Eye (tissue), 1 donor: ENCODE data around the gene C1RL.

Experiments
- DNase-seq: peaks from one replicate; pipeline ENCODE4 v3.0.0-alpha.2; 2015

Gene C1RL

DNA sequence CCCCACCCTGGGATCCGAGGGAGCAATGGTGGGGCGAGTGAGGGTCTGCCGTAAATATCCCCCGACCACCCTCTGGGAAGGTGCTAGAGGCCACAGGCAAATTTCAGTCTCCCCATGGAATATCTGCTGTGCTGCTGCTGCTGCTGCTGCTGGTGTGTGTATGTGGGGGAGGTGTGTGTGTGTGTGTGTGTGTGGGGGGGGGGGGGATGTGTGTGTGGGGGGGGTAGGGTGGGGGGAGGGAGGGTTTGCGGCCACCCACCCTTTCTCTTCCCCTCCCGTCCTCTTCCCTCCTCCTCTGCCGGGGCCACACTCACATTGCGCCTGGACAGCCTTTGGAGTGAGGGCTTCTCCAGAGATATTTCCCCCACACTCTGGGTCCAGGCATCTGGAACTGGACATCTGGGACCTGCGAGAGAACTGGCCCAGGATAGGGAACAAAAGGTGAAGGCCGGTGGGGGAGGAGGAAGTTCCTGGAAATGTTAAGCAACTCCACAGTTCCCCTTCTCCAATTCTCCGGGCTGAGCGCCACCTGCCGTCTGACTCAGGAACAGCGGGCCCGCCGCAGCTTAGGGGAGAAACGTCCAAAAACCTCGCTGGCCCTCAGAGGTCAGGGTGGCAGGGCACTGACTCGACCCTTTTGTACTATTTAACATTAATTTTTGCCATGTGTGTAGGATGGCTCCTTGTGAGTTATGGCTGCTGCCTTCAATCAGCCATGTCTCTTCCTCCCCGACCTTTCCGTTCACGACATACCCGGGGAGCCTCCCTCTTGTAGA is at the start of gene C1RL:
C1RL (minus strand) TSS at position 419 of the 776 bp plus-strand sequence; CDS start at position 385, 34 bp downstream.
- DNase-seq = peak; percentile 93

GRCh38 chr12:7157391-7157790 is 48.4 kb upstream of the C1RL start:
- DNase-seq = no peak

- DNase-seq = no peak
Measured at GRCh38 chr12:7156259-7157197, 47.5 kb upstream of the C1RL start.

- DNase-seq = no peak
Measured at GRCh38 chr12:7155471-7156034, 46.5 kb upstream of the C1RL start.

DNA sequence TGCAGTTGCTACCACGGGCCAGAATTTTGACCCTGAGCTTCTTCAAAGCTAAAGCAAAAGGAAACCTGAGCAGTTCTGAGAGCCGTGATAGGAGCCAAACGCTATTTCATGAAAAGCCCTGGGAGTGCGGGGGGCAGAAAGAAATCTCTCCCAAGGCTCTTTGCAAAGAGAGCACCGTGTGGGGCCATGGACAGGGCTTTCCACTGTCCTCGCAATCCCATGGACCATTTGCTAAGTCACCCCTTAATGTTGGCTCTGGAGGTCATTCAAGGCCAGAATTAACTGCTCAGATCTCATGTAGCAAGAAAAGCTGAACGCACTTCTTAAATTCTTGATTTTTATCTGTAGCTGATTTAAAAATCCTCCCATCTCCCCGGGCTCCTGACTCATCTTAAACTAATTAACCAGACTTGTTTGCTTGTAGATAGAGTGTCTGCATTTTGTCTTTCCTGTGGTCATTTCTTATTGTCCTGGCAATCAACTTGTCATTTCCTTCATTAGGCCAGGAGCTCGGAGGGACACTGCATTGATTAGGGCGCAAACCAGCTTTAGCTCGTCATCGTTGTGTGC is 46.0 kb upstream of the C1RL start:
- DNase-seq = no peak

GRCh38 chr12:7154042-7154441 is 45.0 kb upstream of the C1RL start:
- no peak for DNase-seq

GRCh38 chr12:7152818-7153217 is 43.8 kb upstream of the C1RL start:
- no peak for DNase-seq

DNA sequence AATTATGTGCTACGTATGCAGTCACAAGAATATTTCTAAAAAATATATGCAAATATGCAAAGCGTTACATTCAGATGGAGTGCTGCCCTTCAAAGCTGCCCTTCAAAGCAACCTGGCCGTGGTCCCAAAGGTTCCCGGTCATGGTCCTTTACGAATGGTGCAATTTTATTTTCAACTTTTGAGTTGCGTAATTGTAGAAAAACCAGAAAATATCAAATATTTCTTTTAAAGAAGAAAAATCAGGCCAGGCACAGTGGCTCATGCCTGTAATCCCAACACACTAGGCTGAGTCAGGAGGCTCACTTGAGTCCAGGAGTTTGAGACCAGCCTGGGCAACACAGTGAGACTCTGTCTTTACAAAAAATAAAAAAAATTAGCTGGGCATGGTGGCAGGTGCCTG is 42.5 kb upstream of the C1RL start:
- DNase-seq = no peak

- no peak for DNase-seq
Measured at GRCh38 chr12:7150841-7151240, 41.8 kb upstream of the C1RL start.

- DNase-seq = no peak
Measured at GRCh38 chr12:7150356-7150755, 41.3 kb upstream of the C1RL start.

GRCh38 chr12:7146906-7147305 is 37.9 kb upstream of the C1RL start:
- no peak for DNase-seq

DNA sequence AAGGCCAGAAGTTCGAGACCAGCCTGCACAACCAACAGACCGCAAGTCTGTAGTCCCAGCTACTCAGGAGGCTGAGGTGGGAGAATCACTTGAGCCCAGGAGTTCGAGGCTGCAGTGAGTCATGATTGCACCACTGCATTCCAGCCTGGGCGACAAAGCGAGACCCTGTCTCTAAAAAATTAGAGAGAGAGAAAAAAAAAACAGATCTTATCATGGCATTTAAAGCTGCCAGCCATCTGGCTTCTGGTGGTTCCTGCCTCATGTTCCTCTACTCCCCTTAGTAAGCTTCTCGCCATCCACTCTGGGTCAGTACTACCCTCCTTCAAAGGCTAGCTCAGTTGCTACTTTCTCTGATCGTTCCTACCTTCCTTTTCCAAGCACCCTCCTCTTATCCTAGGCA is 37.2 kb upstream of the C1RL start:
- DNase-seq = no peak

- DNase-seq = no peak
Measured at GRCh38 chr12:7145671-7146070, 36.7 kb upstream of the C1RL start.

DNA sequence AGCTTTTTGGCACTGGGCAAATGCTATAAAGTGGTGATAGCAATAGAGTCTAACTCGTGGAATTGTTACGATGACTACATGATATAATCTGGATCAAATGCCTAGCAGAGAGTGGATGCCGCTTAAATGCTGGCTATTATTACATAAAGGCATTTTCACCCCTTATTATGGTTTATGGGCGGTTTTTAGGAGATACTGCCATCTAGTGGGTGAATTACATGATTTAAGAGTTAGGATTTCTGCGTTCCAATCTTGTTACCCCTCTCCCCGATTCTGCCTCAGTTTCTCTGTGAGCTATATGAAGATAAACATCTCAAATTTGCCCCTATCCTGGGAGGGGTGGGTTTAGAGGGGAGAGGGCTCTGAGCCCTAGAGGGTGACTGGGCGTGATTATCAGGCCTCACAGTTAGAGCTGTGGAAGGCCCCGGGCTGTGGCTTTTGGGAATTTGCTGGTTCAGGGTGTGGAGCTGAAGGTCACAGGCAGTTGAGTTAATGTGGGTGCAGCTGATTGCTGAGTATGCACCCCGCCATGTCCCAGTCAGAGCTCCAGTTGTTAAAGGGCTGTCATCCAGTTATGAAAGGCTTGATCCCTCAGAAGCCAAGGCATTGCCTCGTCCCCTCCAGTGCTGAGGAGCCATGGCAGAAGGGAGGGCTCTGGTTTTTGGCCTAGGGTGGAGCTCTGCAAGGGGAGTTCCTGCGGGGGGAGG is 35.6 kb upstream of the C1RL start:
- DNase-seq = peak; percentile 68

GRCh38 chr12:7143564-7143963 is 34.5 kb upstream of the C1RL start:
- no peak for DNase-seq

- no peak for DNase-seq
Measured at GRCh38 chr12:7142809-7143465, 33.9 kb upstream of the C1RL start.

- DNase-seq = peak; percentile 53
Measured at GRCh38 chr12:7142056-7142644, 33.1 kb upstream of the C1RL start.

- no peak for DNase-seq
Measured at GRCh38 chr12:7141351-7142005, 32.5 kb upstream of the C1RL start.

DNA sequence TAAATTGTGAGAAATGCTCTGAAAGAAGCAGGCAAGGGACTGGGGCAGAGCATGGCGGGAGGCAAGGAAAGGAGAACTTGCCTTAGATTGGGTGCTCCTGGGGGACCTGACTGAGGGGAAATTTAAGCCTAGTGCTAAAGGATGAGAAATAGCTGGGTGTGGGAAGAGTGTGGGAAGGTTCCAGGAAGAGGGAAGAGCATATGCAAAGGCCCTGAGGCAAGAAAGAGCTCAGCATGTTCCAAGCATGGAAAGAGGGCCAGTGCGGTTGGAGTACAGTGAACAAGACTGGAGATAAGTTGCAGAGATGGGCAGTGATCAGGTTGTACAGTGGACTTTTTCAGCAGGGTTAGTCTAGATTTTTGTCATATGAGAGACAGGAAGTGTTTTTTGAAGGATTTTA is 30.2 kb upstream of the C1RL start:
- DNase-seq = no peak

DNA sequence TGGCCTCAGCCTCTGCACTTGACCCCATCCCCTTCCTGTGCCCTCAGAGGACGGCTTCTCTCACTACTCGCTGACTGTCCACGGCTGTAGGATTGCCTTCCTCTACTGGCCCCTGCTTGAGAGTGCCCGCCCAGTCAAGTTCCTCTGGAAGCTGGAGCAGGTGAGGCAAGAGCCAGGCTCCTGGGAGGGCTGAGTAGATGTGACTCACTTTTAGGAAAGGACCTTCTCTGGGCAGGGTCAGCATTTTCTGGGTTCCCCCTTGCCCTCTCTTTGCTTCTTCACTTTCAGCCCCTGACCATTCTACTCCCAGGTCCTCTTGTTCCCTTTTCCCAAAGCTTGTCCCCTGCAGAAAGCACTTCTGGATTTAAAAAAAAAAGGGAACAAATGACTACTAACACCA is 28.9 kb upstream of the C1RL start:
- no peak for DNase-seq

GRCh38 chr12:7136676-7137075 is 27.7 kb upstream of the C1RL start:
- no peak for DNase-seq
